ENCODE data around the gene CACNA1E.

GRCh38 chr1:181499825-181500224 is 16.5 kb downstream of the CACNA1E start:
- TF ChIP-seq CTCF (IDR thresholded peaks at IDR 0.05) = no peak
- TF ChIP-seq EZH2 (IDR thresholded peaks at IDR 0.05; ENCODE audit: borderline replicate concordance, insufficient read depth, low read depth, low read length, poor library complexity, severe bottlenecking) = no peak
